ENCODE data around the gene CKS2.

DNA sequence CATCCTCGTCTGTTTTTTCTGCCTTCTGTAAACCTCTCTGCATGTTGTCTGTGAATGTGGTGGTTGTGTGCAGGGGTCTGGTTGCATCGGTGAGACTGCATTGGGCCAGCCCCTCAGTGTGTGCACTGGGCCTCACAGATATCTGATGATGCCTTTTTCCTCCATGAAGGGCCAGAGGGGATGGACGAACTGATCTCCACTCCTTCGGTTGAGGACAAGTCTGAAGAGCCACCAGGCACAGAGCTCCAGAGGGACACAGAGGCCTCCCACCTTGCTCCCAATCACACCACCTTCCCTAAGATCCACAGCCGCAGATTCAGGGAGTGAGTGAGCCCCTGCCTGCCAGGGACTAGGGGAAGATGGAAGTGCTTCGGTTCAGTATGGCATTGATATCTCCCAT lies 38.6 kb downstream of the CKS2 start:
- no peak for TF ChIP-seq POLR2A (IDR thresholded peaks at IDR 0.05)
- TF ChIP-seq, protein P1, sequence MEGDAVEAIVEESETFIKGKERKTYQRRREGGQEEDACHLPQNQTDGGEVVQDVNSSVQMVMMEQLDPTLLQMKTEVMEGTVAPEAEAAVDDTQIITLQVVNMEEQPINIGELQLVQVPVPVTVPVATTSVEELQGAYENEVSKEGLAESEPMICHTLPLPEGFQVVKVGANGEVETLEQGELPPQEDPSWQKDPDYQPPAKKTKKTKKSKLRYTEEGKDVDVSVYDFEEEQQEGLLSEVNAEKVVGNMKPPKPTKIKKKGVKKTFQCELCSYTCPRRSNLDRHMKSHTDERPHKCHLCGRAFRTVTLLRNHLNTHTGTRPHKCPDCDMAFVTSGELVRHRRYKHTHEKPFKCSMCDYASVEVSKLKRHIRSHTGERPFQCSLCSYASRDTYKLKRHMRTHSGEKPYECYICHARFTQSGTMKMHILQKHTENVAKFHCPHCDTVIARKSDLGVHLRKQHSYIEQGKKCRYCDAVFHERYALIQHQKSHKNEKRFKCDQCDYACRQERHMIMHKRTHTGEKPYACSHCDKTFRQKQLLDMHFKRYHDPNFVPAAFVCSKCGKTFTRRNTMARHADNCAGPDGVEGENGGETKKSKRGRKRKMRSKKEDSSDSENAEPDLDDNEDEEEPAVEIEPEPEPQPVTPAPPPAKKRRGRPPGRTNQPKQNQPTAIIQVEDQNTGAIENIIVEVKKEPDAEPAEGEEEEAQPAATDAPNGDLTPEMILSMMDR (IDR thresholded peaks at IDR 0.05), result no peak

All from lower leg skin (tissue), 3 donors.